Lower leg skin (tissue), 4 donors: Measurements from ENCODE around the gene VPS52. TPM values are rescaled to one million over a fixed set of nuclear protein-coding genes. Genes with fewer than 3 reads are reported as not detected.

Source experiments
- DNase-seq, 2 donors: peaks; one replicate each; pipeline ENCODE4 v3.0.0-alpha.2; 2019; ENCODE audit warnings: low spot score in 2 of 2
- H3K4me3 ChIP-seq: fragments of 200-600 bp; sonication (generic); 2 replicates; pipeline ENCODE4 v1.5.1; 2017; ENCODE audit warnings: mild to moderate bottlenecking, low read depth; ENCODE audit not compliant: poor library complexity, severe bottlenecking
- CTCF ChIP-seq, 3 donors: fragments of 450-650 bp; IDR thresholded peaks; one replicate each; pipeline ENCODE4 v1.5.1; 2016; ENCODE audit warnings: antibody characterized with exemption in 3 of 3, mild to moderate bottlenecking in 3 of 3, moderate library complexity in 2 of 3
- POLR2A ChIP-seq, 2 donors: fragments of 450-650 bp; IDR thresholded peaks; one replicate each; pipeline ENCODE4 v1.6.1; 2016 to 2017; ENCODE audit warnings: antibody characterized with exemption in 2 of 2, mild to moderate bottlenecking in 1 of 2, moderate library complexity in 1 of 2
- WGBS, 2 donors: methylation state at CpG; one replicate each; pipeline ENCODE4 v1.1.5; 2018; 5-methylcytosine and 5-hydroxymethylcytosine counted together
- intact Hi-C: fragments of 100-400 bp; cut with DNase I; formaldehyde crosslinking; loops from one replicate; pipeline ENCODE4 v1.15.0; 2023; ENCODE audit warnings: low total_unique reads
- total RNA-seq, 4 donors: library from RNA; depleted of rRNA; stranded (reverse); fragments of >200 nt; gene quantifications; one replicate each; pipeline ENCODE4 v1.1.0, GENCODE V29; 2016

Gene VPS52
- total RNA-seq, 4 donors from 2014 or later, result 33.3 to 51.0 (median 44.4) TPM

GRCh38 chr6:33297956-33298772 lies 26.5 kb upstream of the VPS52 start:
- intact Hi-C loops, result no loop called here
- DNase-seq, result peak; percentile 90 to 94
- WGBS, 2 donors, result 1% methylated on average over 41 to 42 of the region's 42 CpGs

GRCh38 chr6:33297406-33297955 lies 25.8 kb upstream of the VPS52 start:
- 10 to 21% methylated on average over 15 to 16 of the region's 16 CpGs for WGBS, 2 donors
- intact Hi-C loops, result no loop called here
- peak in 1 of 2 donors; percentile 70 for DNase-seq
- no peak for TF ChIP-seq CTCF (IDR thresholded peaks at IDR 0.05)
- TF ChIP-seq POLR2A (IDR thresholded peaks at IDR 0.05), result no peak
- peak overlapping the region; percentile 12 for H3K4me3 ChIP-seq

More at GRCh38 chr6:33297956-33298772, 26.5 kb upstream of the VPS52 start:
- TF ChIP-seq POLR2A (IDR thresholded peaks at IDR 0.05), result no peak
- TF ChIP-seq CTCF (IDR thresholded peaks at IDR 0.05), result no peak
- H3K4me3 ChIP-seq, result peak overlapping the region; percentile 76

GRCh38 chr6:33296797-33297405 lies 25.2 kb upstream of the VPS52 start:
- intact Hi-C loops, result no loop called here
- no peak for DNase-seq
- TF ChIP-seq POLR2A (IDR thresholded peaks at IDR 0.05) (no peak), CTCF (IDR thresholded peaks at IDR 0.05) (no peak)
- 45 to 62% methylated on average over 12 of the region's 12 CpGs for WGBS, 2 donors
- peak overlapping the region; percentile 12 for H3K4me3 ChIP-seq

- no peak for DNase-seq
- intact Hi-C loops, result no loop called here
- WGBS, 2 donors, result 84 to 86% methylated on average over 15 of the region's 15 CpGs
These were observed 24.1 kb upstream of the VPS52 start for GRCh38 chr6:33295621-33296369.

More at GRCh38 chr6:33295621-33296369, 24.1 kb upstream of the VPS52 start:
- H3K4me3 ChIP-seq, result no peak overlapping the region
- TF ChIP-seq POLR2A (IDR thresholded peaks at IDR 0.05), result no peak
- no peak for TF ChIP-seq CTCF (IDR thresholded peaks at IDR 0.05)
